ENCODE results near the gene BRI3BP.

The BRI3BP gene, protein sequence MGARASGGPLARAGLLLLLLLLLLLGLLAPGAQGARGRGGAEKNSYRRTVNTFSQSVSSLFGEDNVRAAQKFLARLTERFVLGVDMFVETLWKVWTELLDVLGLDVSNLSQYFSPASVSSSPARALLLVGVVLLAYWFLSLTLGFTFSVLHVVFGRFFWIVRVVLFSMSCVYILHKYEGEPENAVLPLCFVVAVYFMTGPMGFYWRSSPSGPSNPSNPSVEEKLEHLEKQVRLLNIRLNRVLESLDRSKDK

GRCh38 chr12:124993626-124994436 lies at the start of gene BRI3BP:
BRI3BP (plus strand) TSS chr12:124993645; CDS start chr12:124993791, 146 bp downstream.
- peak in 2 of 3 experiments; percentile 38 to 57 for DNase-seq (ENCODE audit: low read depth in 3 of 3)

GRCh38 chr12:124946447-124946793 lies 47.0 kb upstream of the BRI3BP start:
- DNase-seq (ENCODE audit: low read depth in 3 of 3): no peak

DNA sequence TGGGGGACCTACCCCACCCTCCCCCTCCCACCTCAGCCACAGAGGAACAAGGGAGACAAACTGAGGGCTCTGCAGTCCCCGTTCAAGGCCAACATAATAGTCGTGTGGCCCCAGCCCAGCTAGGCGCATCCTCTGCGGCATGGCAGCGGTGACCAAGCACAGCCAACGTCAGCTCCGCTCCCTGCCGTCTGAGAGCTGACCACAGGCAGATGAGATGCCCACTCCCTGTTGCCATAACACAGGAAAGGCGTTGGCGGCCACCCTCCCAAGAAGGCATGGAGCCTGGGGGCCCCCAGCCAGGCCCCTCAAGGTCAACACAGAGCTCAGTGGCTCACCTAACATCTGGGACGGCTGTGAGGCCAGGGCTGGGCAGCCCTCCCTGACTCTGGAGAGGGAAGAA lies 46.4 kb upstream of the BRI3BP start:
- no peak for DNase-seq (ENCODE audit: low read depth in 3 of 3)

GRCh38 chr12:124947561-124948398 lies 45.7 kb upstream of the BRI3BP start:
- DNase-seq (ENCODE audit: low read depth in 3 of 3): no peak

- no peak for DNase-seq (ENCODE audit: low read depth in 3 of 3)
Measured at GRCh38 chr12:124949066-124949465, 44.4 kb upstream of the BRI3BP start.

- DNase-seq (ENCODE audit: low read depth in 3 of 3): no peak
Measured at GRCh38 chr12:124949779-124950728, 43.4 kb upstream of the BRI3BP start.

- DNase-seq (ENCODE audit: low read depth in 3 of 3): no peak
Measured at GRCh38 chr12:124952295-124952694, 41.1 kb upstream of the BRI3BP start.

DNA sequence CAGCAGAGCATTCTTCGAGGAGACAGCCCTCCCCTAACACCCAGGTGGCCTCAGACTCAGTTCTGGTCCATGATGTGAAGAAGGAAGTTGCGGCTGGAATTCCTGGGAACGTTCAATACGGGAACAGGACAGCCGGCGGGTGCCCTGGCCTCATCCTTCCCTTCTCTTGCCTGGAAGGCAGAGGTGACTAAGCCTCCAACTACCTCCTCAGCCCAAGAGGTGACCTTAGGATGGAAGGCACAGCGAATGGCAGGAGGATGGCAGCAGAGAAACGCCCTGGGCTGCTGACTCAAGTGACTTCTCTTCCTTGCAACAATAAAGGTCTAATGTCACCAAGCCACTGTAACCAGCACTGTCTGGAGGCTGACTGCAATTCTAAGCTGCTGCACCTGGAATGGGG lies 40.6 kb upstream of the BRI3BP start:
- no peak for DNase-seq (ENCODE audit: low read depth in 3 of 3)

DNA sequence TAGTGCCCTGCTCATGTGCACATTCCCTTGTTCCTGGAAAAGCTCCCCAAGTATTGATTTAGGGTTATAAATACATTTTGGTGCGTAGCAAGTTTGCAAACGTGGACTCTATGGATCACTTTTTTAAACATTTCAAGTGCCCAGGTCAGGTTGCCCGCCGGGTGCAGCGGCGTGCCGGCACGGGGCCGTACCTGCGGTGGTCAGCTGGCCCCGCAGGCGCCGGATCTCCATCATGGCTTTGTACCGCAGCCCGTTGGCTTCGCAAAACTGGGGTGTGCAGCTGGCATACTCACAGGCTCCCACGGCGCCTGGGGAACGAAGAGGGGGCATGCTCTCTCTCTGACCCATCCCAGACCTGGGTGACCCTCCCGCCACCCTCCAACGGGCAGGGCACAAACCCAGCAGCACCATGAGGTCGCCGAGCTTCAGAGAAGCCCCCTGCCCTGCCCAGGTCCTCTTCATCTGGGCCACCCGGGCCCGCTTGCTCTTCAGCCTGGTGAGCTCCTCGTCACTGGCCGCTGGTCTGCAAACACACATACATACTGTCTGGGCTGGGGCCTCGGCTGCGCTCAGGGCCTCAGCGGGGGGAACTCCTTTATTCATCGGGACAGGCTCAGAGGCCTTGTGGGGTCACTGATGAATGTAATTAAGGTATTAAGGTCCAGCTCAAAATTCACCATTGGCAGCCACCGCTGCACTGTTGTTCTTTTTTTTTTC lies 39.6 kb upstream of the BRI3BP start:
- no peak for DNase-seq (ENCODE audit: low read depth in 3 of 3)

GRCh38 chr12:124954771-124955170 lies 38.7 kb upstream of the BRI3BP start:
- no peak for DNase-seq (ENCODE audit: low read depth in 3 of 3)

DNA sequence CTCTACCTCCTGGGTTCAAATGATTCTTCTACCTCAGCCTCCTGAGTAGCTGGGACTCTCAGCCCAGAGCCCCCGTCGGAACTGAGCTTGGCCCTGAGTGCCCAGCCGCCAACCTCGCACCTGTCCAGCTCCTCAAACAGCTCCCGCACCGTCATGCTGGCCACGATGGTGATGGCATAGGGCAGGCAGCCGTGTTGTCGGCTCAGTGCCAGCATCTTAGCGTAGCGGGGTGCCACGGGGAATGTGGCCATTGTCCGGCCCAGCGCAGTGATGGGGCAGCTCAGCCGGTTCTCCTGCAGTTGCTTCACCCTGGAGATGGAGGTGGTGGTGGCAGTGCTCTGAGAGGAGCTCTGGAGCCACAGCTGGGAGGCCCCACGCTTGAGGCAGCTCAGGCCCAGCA lies 36.9 kb upstream of the BRI3BP start:
- no peak for DNase-seq (ENCODE audit: low read depth in 3 of 3)

DNA sequence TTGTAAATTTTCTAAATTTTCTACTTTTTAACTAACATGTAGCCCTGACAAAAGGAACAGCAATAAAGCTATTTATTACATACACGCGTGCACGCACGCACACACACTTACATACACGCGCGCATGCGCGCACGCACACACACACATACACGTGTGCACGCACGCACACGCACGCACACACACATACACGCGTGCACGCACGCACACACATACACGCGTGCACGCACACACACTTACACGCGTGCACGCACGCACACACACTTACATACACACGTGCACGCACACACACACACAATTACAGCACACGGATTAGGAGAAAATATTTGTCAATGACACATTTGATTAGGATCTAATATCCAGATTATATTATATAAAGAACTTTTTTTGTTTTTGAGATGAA lies 32.4 kb upstream of the BRI3BP start:
- DNase-seq (ENCODE audit: low read depth in 3 of 3): no peak

- no peak for DNase-seq (ENCODE audit: low read depth in 3 of 3)
Measured at GRCh38 chr12:124963211-124963610, 30.2 kb upstream of the BRI3BP start.

- no peak for DNase-seq (ENCODE audit: low read depth in 3 of 3)
Measured at GRCh38 chr12:124964251-124964650, 29.2 kb upstream of the BRI3BP start.

- no peak for DNase-seq (ENCODE audit: low read depth in 3 of 3)
Measured at GRCh38 chr12:124964836-124965462, 28.5 kb upstream of the BRI3BP start.

GRCh38 chr12:124967016-124967739 lies 26.3 kb upstream of the BRI3BP start:
- no peak for DNase-seq (ENCODE audit: low read depth in 3 of 3)

DNA sequence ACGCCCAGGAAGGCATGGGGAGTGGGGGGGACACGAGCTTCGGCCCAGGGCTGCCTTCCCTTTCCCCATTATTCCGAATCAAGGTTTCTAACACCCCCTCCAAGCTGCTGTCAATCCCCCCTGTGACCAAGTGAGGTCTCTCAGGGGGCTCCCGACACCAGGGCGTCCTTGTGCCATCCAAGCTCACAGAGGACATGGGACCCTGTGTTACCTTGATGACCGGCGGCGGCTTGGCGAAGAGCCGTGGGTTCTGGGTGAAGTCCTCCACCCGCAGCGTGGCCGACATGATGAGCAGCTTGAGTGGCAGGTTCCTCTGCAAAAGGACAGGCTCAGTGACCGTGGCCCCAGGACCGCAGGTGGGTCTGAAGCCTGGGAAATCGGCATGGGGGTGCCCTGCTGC lies 24.8 kb upstream of the BRI3BP start:
- DNase-seq (ENCODE audit: low read depth in 3 of 3): no peak

GRCh38 chr12:124970647-124971402 lies 22.6 kb upstream of the BRI3BP start:
- DNase-seq (ENCODE audit: low read depth in 3 of 3): no peak

DNA sequence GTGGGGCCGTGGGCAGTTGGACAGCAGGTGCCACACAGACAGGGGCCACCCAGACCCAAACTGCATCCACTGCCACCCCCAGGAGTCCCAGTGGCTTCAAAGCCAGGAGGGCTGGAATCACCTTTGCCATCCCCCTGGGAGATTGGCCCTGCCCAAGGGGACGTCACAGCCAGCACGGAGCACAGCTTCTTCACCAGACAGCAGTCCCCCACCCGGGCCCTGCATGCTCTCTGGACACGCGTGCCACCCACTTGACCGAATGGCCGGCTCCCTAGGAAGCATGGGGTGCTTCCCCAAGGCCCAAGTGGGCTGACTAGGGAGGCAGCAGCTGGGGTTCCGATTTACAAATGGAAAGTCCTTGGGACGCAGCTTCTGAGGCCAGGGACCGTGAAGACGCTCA lies 21.8 kb upstream of the BRI3BP start:
- DNase-seq (ENCODE audit: low read depth in 3 of 3): no peak

Data from stimulated activated CD4-positive, alpha-beta T cell treated with anti-CD3 and anti-CD28 coated beads, TNF-alpha, amount 100 ng/mL, for 24 hours (primary cell).